K562 (cell line): ENCODE data around the gene KLHL30. TPM values are rescaled to one million over a fixed set of nuclear protein-coding genes. Genes with fewer than 3 reads are reported as not detected.

Source experiments
- ATAC-seq: fragments of 200-7000 bp; cut with Tn5 transposase; 3 replicates; pipeline ENCODE4 v1.9.1; 2020; ENCODE audit warnings: moderate library complexity
- BruUV-seq: library from RNA; stranded (reverse); fragments of 400-500 nt; replicated peaks from 2 replicates; lab custom pipeline; 2021; lab: Mats Ljungman, UMichigan
- CTCF ChIA-PET: fragments of 300-600 bp; formaldehyde crosslinking; extraction: SDS; loops from one replicate; lab custom pipeline; 2021; ENCODE audit warnings: low intra/inter-chr PET ratio; lab: Yijun Ruan, JAX
- POLR2A ChIA-PET: fragments of 300-600, 350-650 bp; sonication (Branson Sonifier 250); formaldehyde crosslinking; extraction: SDS; loops from one replicate; lab custom pipeline; 2021; ENCODE audit warnings: antibody characterized with exemption, inconsistent platforms; lab: Yijun Ruan, JAX
- DNase-seq, 4 experiments: peaks; one replicate each; pipeline versions ENCODE4 v3.0.0 to v3.0.0-alpha.2; 2011 to 2018; ENCODE audit warnings: low spot score in 3 of 4, mixed read lengths in 3 of 4; ENCODE audit errors: extremely low read depth in 1 of 4
- FAIRE-seq: peaks from 2 replicates; lab custom pipeline; 2011; peaks lifted over from hg19 to GRCh38; lab: Jason Lieb, UNC
- H2AFZ ChIP-seq: 2 replicates; pipeline ENCODE4 v1.6.0; 2011; ENCODE audit warnings: low read depth, low read length, control low read depth, inconsistent platforms
- H3K27ac ChIP-seq: fragments of 200-600 bp; 3 replicates; pipeline ENCODE4 v1.8.0; 2011; ENCODE audit warnings: low read depth, mild to moderate bottlenecking, control low read depth, inconsistent platforms, low read length, moderate library complexity, mixed read lengths; ENCODE audit errors: extremely low read depth
- H3K27me3 ChIP-seq, 2 experiments: fragments of 300-600 bp in 1 of 2; 2 replicates in 1 of 2; 3 replicates in 1 of 2; pipeline versions ENCODE4 v1.6.0 to v1.8.0; 2011; ENCODE audit warnings: inconsistent platforms in 2 of 2, low read length in 2 of 2, mild to moderate bottlenecking in 1 of 2, mixed read lengths in 1 of 2, moderate library complexity in 1 of 2; ENCODE audit not compliant: control insufficient read depth in 2 of 2, insufficient read depth in 2 of 2
- H3K36me3 ChIP-seq: fragments of 300-600 bp; 3 replicates; pipeline ENCODE4 v1.8.0; 2011; ENCODE audit warnings: mild to moderate bottlenecking, low read length, inconsistent platforms; ENCODE audit not compliant: control insufficient read depth, insufficient read depth
- H3K4me1 ChIP-seq, 2 experiments: fragments of 200-600 bp in 1 of 2; replicated peaks in 1 of 2; 2 replicates in 1 of 2; 3 replicates in 1 of 2; pipeline versions ENCODE4 v1.5.1 to v1.8.0; 2011; ENCODE audit warnings: inconsistent platforms in 2 of 2, low read length in 2 of 2, mild to moderate bottlenecking in 1 of 2, mixed read lengths in 1 of 2, moderate library complexity in 1 of 2; ENCODE audit not compliant: control insufficient read depth in 2 of 2, insufficient read depth in 2 of 2
- H3K4me2 ChIP-seq: 2 replicates; pipeline ENCODE4 v1.6.1; 2011; ENCODE audit warnings: low read length, control low read depth, inconsistent platforms, mixed read lengths; ENCODE audit not compliant: insufficient read depth
- H3K4me3 ChIP-seq: fragments of 200-600 bp; sonication (generic), shearing (Covaris generic); 2 replicates; pipeline ENCODE4 v1.5.1; 2016; ENCODE audit warnings: control low read depth, inconsistent platforms
- H3K79me2 ChIP-seq: fragments of 200-600 bp; 3 replicates; pipeline ENCODE4 v1.8.0; 2011; ENCODE audit warnings: low read length, inconsistent platforms; ENCODE audit not compliant: control insufficient read depth, insufficient read depth
- H3K9ac ChIP-seq, 2 experiments: 2 replicates each; pipeline versions ENCODE4 v1.6.0 to v1.6.1; 2011; ENCODE audit warnings: low read depth in 2 of 2, low read length in 2 of 2, control low read depth in 1 of 2, inconsistent platforms in 1 of 2, mild to moderate bottlenecking in 1 of 2, mixed read lengths in 1 of 2; ENCODE audit not compliant: insufficient read depth in 1 of 2
- H3K9me1 ChIP-seq: one replicate; pipeline ENCODE4 v1.6.0; 2011; ENCODE audit warnings: inconsistent platforms, mild to moderate bottlenecking, low read length, moderate library complexity; ENCODE audit not compliant: control insufficient read depth, insufficient read depth
- H3K9me3 ChIP-seq: replicated peaks from 2 replicates; pipeline ENCODE4 v1.5.1; 2011; ENCODE audit warnings: low read depth, low read length, inconsistent platforms; ENCODE audit not compliant: control insufficient read depth, insufficient read depth
- H4K20me1 ChIP-seq: replicated peaks from 2 replicates; pipeline ENCODE4 v1.6.1; 2011; ENCODE audit warnings: low read length, inconsistent platforms, mixed read lengths; ENCODE audit not compliant: control insufficient read depth, insufficient read depth
- POLR2G ChIP-seq: fragments of 200-400 bp; formaldehyde crosslinking; IDR thresholded peaks from 2 replicates; pipeline ENCODE4 v1.6.1; 2017; ENCODE audit warnings: low read depth, mild to moderate bottlenecking, antibody characterized with exemption, low read length, moderate library complexity
- WGBS: fragments of 100-300 bp; shearing (Covaris generic); methylation state at CpG from one replicate; pipeline ENCODE4 v1.1.6; 2016; ENCODE audit warnings: low coverage, mixed read lengths; ENCODE audit not compliant: insufficient coverage; ENCODE audit errors: missing lambda C conversion rate; 5-methylcytosine and 5-hydroxymethylcytosine counted together
- in situ Hi-C: fragments of 300-500 bp; cut with MboI; formaldehyde crosslinking; loops from 4 replicates; pipeline ENCODE4 v1.15.0; 2018; ENCODE audit warnings: inconsistent platforms, mixed read lengths
- intact Hi-C: fragments of 100-400 bp; cut with micrococcal nuclease; formaldehyde crosslinking; loops from 2 replicates; pipeline ENCODE4 v1.14.2; 2022
- polyA plus RNA-seq, 8 experiments: library from polyadenylated mRNA; depleted of rRNA in 4 of 8; stranded (reverse) in 5 of 8; unstranded in 3 of 8; fragments of >200 nt; fragmentation: Nextera tagmentation in 2 of 8; fragmentation: Illumina TruSeq in 1 of 8; extraction: Ambion mirVana in 2 of 8; extraction: Trizol in 1 of 8; gene quantifications; 2 replicates each; pipeline versions ENCODE4 v1.2.1 to v1.2.3, GENCODE V29; 2011 to 2014; ENCODE audit warnings: inconsistent platforms in 1 of 8, missing spikeins in 1 of 8
- total RNA-seq, 7 experiments: library from RNA; depleted of rRNA in 6 of 7; stranded (reverse); fragments of >200 nt in 6 of 7; fragmentation: Illumina TruSeq in 2 of 7; extraction: Trizol in 2 of 7; gene quantifications; 2 replicates each; pipeline versions ENCODE4 v1.2.1 to v1.2.3, GENCODE V29; 2011 to 2021; ENCODE audit warnings: low replicate concordance in 1 of 7
- TF ChIP-seq, protein P1 (sequence below): sonication (generic); formaldehyde crosslinking; IDR thresholded peaks from 2 replicates; pipeline ENCODE4 v1.8.1; 2023; ENCODE audit warnings: missing genetic modification reagents, mild to moderate bottlenecking, borderline replicate concordance

The KLHL30 gene
- total and polyA plus RNA-seq, 9 of the 15 experiments (the other 6 are each of a cell fraction or from before 2014, with no cell fraction given) = 0.04 TPM; not detected in 8

DNA sequence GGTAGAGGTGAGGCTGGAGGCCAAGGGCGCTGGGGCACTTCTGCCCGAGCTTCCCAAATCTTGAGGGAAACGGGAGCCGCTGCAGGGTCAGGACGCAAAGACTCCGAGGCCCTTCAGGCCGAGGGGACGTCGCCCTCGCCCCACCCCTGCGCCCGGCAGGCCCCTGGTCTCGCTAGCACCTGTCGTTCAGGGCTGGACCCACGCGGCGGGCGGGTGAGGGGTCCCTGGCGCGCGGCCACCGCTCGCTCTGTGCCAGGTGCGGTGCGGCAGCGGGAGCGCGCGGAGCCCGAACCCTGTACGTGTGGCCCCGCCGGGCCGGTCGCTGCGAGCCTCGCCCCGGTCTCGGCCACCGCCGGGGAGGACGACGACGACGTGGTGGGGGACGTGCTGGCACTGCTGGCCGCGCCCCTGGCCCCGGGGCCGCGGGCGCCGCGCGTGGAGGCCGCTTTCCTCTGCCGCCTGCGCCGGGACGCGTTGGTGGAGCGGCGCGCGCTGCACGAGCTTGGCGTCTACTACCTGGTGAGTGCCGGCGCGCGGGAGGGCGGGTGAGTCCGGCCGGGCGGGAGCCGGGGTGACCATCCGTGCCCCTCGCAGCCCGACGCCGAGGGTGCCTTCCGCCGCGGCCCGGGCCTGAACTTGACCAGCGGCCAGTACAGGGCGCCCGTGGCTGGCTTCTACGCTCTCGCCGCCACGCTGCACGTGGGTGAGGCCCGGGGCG, 25.2 kb downstream of the KLHL30 start:
- TF ChIP-seq, protein P1, sequence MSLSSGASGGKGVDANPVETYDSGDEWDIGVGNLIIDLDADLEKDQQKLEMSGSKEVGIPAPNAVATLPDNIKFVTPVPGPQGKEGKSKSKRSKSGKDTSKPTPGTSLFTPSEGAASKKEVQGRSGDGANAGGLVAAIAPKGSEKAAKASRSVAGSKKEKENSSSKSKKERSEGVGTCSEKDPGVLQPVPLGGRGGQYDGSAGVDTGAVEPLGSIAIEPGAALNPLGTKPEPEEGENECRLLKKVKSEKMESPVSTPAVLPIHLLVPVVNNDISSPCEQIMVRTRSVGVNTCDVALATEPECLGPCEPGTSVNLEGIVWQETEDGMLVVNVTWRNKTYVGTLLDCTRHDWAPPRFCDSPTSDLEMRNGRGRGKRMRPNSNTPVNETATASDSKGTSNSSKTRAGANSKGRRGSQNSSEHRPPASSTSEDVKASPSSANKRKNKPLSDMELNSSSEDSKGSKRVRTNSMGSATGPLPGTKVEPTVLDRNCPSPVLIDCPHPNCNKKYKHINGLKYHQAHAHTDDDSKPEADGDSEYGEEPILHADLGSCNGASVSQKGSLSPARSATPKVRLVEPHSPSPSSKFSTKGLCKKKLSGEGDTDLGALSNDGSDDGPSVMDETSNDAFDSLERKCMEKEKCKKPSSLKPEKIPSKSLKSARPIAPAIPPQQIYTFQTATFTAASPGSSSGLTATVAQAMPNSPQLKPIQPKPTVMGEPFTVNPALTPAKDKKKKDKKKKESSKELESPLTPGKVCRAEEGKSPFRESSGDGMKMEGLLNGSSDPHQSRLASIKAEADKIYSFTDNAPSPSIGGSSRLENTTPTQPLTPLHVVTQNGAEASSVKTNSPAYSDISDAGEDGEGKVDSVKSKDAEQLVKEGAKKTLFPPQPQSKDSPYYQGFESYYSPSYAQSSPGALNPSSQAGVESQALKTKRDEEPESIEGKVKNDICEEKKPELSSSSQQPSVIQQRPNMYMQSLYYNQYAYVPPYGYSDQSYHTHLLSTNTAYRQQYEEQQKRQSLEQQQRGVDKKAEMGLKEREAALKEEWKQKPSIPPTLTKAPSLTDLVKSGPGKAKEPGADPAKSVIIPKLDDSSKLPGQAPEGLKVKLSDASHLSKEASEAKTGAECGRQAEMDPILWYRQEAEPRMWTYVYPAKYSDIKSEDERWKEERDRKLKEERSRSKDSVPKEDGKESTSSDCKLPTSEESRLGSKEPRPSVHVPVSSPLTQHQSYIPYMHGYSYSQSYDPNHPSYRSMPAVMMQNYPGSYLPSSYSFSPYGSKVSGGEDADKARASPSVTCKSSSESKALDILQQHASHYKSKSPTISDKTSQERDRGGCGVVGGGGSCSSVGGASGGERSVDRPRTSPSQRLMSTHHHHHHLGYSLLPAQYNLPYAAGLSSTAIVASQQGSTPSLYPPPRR (CRISPR knock-in tag) = no peak
- TF ChIP-seq POLR2G = peak; percentile 50
- Histone ChIP-seq H3K4me2 (no peak overlapping the region), H4K20me1 (no peaks in the 10 kb centered on the region), H3K36me3 (0 out of 3 replicates have a peak, but pooled peaks cover 2% of the 10 kb centered on the region), H3K9me1 (peaks cover 4% of the 10 kb centered on the region), H3K79me2 (no peaks in the 10 kb centered on the region), H3K27ac (no peak overlapping the region), H3K4me3 (no peak overlapping the region), H2AFZ (no peak overlapping the region), H3K4me1 (peaks cover 16 to 65% of the 10 kb centered on the region in 2 experiments; a peak in 4 of 5 replicates), H3K27me3 (no peaks in the 10 kb centered on the region), H3K9ac (no peak overlapping the region), H3K9me3 (no peaks in the 10 kb centered on the region)
- FAIRE-seq = no peak
- in situ Hi-C loops = no loop called here
- ChIA-PET POLR2A (interaction anchor here (0.6 kb wide), 1 partner anchor 26 kb away, joined by 3 read pairs; no protein-coding TSS in a partner anchor), CTCF (no interaction called here)
- intact Hi-C loops = no loop called here
- BruUV-seq = no TSS peak
- 83% methylated on average over 12 of the region's 95 CpGs for WGBS
- no peak for DNase-seq
- ATAC-seq = no peak
